Ectodermal cell (in vitro differentiated cells): ENCODE data around the gene SCIMP.

ENCODE experiments used
- H3K27ac ChIP-seq: 2 replicates; pipeline ENCODE4 v1.7.0; 2013; ENCODE audit warnings: mild to moderate bottlenecking, low read depth, low read length; ENCODE audit not compliant: insufficient read depth, poor library complexity, severe bottlenecking
- H3K27me3 ChIP-seq: 2 replicates; pipeline ENCODE4 v1.7.0; 2013; ENCODE audit warnings: mild to moderate bottlenecking, low read length; ENCODE audit not compliant: insufficient read depth, control insufficient read depth, poor library complexity, severe bottlenecking
- H3K36me3 ChIP-seq: one replicate; pipeline ENCODE4 v1.7.0; 2013; ENCODE audit warnings: low read length; ENCODE audit not compliant: control insufficient read depth, insufficient read depth
- H3K4me1 ChIP-seq: one replicate; pipeline ENCODE4 v1.7.0; 2013; ENCODE audit warnings: low read length; ENCODE audit not compliant: control insufficient read depth, insufficient read depth
- H3K4me3 ChIP-seq: 2 replicates; pipeline ENCODE4 v1.7.0; 2013; ENCODE audit warnings: low read depth, low read length, control low read depth; ENCODE audit not compliant: insufficient read depth
- H3K9me3 ChIP-seq: 2 replicates; pipeline ENCODE4 v1.7.0; 2013; ENCODE audit warnings: mild to moderate bottlenecking, low read length, moderate library complexity; ENCODE audit not compliant: control insufficient read depth
- WGBS, 2 experiments: methylation state at CpG; one replicate each; pipeline ENCODE4 v1.1.7; 2013; ENCODE audit warnings: missing lambda C conversion rate in 2 of 2; 5-methylcytosine and 5-hydroxymethylcytosine counted together

SCIMP gene

DNA sequence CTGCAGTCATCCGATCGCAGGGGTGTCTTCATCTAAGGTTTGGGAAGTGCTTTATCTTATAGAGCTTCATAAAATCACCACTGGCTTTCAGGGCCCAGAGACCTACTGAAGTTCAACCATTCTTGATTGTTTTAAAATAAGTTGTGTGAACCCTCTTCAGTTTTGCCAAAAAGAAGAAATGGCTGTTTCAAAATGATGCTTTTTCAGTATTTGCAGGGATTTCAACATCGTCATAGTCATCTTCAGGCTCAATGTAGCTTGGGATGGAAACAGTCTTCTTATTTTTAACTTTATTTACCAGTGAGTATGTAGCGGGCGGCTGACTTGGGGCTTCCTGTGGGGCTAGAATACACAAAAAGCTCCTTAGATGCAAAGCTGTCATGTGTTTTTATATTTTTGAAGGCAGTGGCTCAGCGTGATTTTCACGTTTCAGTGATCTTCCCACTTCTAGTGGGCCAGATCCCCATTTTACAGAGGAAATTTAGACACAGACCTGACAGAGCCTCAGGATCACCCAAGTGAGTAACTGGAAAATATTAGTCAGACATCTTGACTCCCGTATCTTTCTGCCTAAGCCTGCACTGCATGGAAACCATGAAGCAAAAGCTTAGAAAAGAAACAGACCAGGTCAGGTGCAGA lies 23.9 kb downstream of the SCIMP start:
- no peaks in the 10 kb centered on the region for H3K27me3 ChIP-seq
- H3K9me3 ChIP-seq: no peaks in the 10 kb centered on the region
- no peaks in the 10 kb centered on the region for H3K4me1 ChIP-seq
- H3K36me3 ChIP-seq: no peaks in the 10 kb centered on the region
- no peak overlapping the region for H3K27ac ChIP-seq
- H3K4me3 ChIP-seq: no peak overlapping the region
- 95 to 97% methylated on average over 8 of the region's 8 CpGs for WGBS, 2 experiments

DNA sequence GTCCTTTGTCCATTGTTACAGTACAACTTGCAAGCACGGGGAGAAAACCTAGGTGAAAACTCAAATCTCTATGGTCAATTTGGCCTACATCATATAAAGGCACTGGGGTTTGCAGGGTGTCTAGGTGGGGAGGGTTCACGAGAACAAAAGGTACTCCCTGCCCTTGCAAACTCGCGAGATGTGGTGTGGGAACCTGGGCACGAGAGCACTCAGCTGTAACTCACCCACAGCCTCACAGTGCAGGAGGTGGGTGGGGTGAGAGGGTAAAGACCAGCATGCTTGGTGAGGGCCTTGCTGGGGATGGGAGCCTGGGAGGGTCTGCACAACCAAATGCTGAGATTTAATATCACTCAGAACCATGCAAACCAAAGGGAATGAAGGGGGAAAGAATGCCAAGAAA lies 24.6 kb downstream of the SCIMP start:
- WGBS, 2 experiments: 94 to 99% methylated on average over 5 of the region's 5 CpGs
- Histone ChIP-seq H3K27ac (no peak overlapping the region), H3K27me3 (no peaks in the 10 kb centered on the region), H3K9me3 (no peaks in the 10 kb centered on the region), H3K4me3 (no peak overlapping the region), H3K36me3 (no peaks in the 10 kb centered on the region), H3K4me1 (no peaks in the 10 kb centered on the region)

- H3K9me3 ChIP-seq: no peaks in the 10 kb centered on the region
- H3K36me3 ChIP-seq: no peaks in the 10 kb centered on the region
- no peak overlapping the region for H3K4me3 ChIP-seq
- no peaks in the 10 kb centered on the region for H3K4me1 ChIP-seq
- WGBS, 2 experiments: 90 to 95% methylated on average over 3 of the region's 3 CpGs
- H3K27me3 ChIP-seq: no peaks in the 10 kb centered on the region
- no peak overlapping the region for H3K27ac ChIP-seq
These were observed 25.3 kb downstream of the SCIMP start for GRCh38 chr17:5209396-5209795.

DNA sequence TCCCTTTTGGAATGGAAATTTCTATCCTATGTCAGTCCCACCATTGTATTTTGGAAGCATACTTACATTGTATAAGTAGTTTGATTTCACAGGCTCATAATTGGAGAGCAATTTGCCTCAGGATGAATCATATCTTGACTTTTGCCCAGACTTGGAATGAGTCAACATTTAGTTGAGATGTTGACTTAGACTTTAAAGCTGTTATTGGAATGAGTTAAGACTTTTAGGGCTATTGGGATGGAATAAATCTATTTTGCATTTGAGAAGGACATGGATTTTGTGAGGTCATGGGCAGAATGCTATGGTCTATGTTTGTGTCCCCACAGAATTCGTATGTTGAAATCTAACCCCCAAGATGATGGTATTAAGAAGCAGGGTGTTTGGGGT lies 30.8 kb downstream of the SCIMP start:
- Histone ChIP-seq H3K9me3 (no peaks in the 10 kb centered on the region), H3K27ac (no peak overlapping the region), H3K36me3 (no peaks in the 10 kb centered on the region), H3K27me3 (no peaks in the 10 kb centered on the region), H3K4me1 (no peaks in the 10 kb centered on the region), H3K4me3 (no peak overlapping the region)
- WGBS, 2 experiments: 94 to 97% methylated on average over 1 of the region's 1 CpG

DNA sequence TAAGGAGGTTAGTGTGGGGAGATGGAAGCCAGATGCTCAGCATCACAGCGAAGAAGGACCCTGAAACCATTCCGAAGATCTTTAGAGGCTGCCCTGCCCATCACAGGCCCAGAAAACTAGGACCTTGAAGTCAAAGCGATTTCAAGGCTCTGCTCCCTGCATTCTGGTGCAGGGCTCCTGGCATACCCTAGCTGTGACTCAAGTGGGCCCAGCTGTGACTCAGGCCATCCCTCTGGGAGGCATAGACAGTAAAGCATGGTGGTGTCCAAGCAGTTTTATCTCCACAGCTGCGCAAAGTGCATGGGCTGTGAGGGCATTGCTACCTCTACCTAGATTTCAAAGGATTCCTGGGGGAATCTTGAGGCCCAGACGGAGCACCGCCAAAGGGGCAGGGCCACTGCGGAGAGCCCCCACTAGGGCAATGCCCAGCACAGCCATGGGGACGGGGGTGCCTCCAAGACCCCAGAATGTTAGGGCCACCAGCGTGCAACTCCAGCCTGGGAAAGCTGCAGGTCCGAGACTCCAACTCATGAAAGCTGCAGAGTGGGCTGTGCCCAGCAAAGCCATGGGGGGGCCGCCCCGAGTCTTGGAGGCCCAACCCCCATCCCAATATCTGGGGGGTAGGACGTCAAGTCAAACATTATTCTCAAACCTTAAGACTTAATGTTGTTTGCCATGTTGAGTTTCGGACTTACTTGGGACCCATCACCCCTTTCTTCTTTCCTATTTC lies 31.3 kb downstream of the SCIMP start:
- Histone ChIP-seq H3K36me3 (no peaks in the 10 kb centered on the region), H3K9me3 (no peaks in the 10 kb centered on the region), H3K4me3 (no peak overlapping the region), H3K4me1 (no peaks in the 10 kb centered on the region), H3K27me3 (no peaks in the 10 kb centered on the region), H3K27ac (no peak overlapping the region)
- 94 to 95% methylated on average over 14 of the region's 14 CpGs for WGBS, 2 experiments

DNA sequence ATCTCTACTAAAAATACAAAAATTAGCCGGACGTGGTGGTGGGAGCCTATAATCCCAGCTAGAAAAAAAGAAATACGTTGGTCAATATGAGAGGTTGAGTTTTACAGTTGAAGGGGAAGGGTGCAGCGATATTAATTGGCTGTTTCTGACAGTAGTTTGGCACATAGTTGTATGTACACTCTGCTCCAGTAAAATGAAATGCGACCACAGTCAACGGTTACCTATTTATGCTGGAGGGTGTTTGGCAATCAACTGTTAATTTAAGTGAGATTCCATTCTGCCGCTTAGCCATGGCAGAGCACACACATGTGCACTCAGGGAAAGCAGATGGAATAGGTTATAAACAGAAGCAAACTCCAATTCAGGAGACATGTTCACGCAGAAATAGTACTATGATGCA lies 33.6 kb downstream of the SCIMP start:
- Histone ChIP-seq H3K9me3 (no peaks in the 10 kb centered on the region), H3K36me3 (no peaks in the 10 kb centered on the region), H3K27ac (no peak overlapping the region), H3K27me3 (no peaks in the 10 kb centered on the region), H3K4me3 (no peak overlapping the region), H3K4me1 (no peaks in the 10 kb centered on the region)
- WGBS, 2 experiments: 96 to 97% methylated on average over 8 of the region's 8 CpGs

DNA sequence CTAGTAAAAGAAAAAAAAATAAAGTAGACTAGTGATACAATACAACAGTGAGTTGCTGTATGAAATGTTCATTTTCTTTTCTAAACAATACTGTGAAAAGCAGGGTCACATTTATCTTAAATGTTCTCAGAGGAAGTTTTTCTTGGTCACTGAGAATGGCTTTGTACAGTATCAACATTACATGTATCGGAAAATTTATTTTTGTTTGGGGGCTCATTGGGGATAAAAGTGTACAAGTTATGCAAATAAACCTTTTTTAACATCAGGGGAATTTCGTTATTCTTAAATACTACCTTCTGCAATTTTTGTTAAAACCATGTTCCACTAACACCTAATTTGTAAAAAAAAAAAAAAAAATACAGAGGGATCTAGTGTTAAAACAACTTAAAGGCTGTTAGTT lies 34.3 kb downstream of the SCIMP start:
- 100% methylated on average over 1 of the region's 2 CpGs; no CpG with 5 or more reads in 1 of the 2 experiments for WGBS, 2 experiments
- H3K9me3 ChIP-seq: no peaks in the 10 kb centered on the region
- no peak overlapping the region for H3K4me3 ChIP-seq
- H3K27me3 ChIP-seq: no peaks in the 10 kb centered on the region
- H3K36me3 ChIP-seq: no peaks in the 10 kb centered on the region
- H3K4me1 ChIP-seq: no peaks in the 10 kb centered on the region
- H3K27ac ChIP-seq: no peak overlapping the region

GRCh38 chr17:5198472-5198871 lies 36.2 kb downstream of the SCIMP start:
- no peak overlapping the region for H3K27ac ChIP-seq
- H3K4me3 ChIP-seq: no peak overlapping the region
- no peaks in the 10 kb centered on the region for H3K36me3 ChIP-seq
- no peaks in the 10 kb centered on the region for H3K4me1 ChIP-seq
- no peaks in the 10 kb centered on the region for H3K9me3 ChIP-seq
- H3K27me3 ChIP-seq: no peaks in the 10 kb centered on the region
- whole genome bisulfite sequencing, 2 experiments: 93 to 94% methylated on average over 7 of the region's 7 CpGs

- Histone ChIP-seq H3K9me3 (peaks cover 3% of the 10 kb centered on the region), H3K27me3 (no peaks in the 10 kb centered on the region), H3K27ac (no peak overlapping the region), H3K36me3 (peaks cover 13% of the 10 kb centered on the region), H3K4me3 (no peak overlapping the region), H3K4me1 (peaks cover 5% of the 10 kb centered on the region)
- 95 to 98% methylated on average over 1 to 2 of the region's 2 CpGs for WGBS, 2 experiments
These were observed 40.3 kb downstream of the SCIMP start for GRCh38 chr17:5194346-5194745.

GRCh38 chr17:5191541-5192417 lies 42.9 kb downstream of the SCIMP start, which contains the start of gene ZNF594:
TSS of gene ZNF594 (minus strand) at chr17:5191868. CDS start at chr17:5184256, 7,612 bp downstream.
- Histone ChIP-seq H3K36me3 (peaks cover 34% of the 10 kb centered on the region), H3K27me3 (no peaks in the 10 kb centered on the region), H3K9me3 (peaks cover 6% of the 10 kb centered on the region), H3K27ac (no peak within 1 kb of the TSS), H3K4me1 (peaks cover 5% of the 10 kb centered on the region), H3K4me3 (peak within 1 kb of the TSS; percentile 80)
- 9 to 10% methylated on average over 82 of the region's 82 CpGs for WGBS, 2 experiments
